Activated CD8-positive, alpha-beta memory T cell treated with anti-CD3 and anti-CD28 coated beads, Interleukin-2, amount 10 ng/mL, durations not matched to agents 7 days and 5 days (primary cell): ENCODE measurements around the gene VOPP1. TPM values are rescaled to one million over a fixed set of nuclear protein-coding genes. Genes with fewer than 3 reads are reported as not detected.
A peak's percentile ranks its signal among the peaks of the same experiment; 100 is the strongest.
"Not testable (repeated sequence)": the region's sequence is repeated elsewhere in the genome, so short reads cannot be mapped to it uniquely, and the experiment has no call there.

ENCODE experiments used
- ATAC-seq: fragments of 150-1000 bp; cut with Tn5 transposase; one replicate; pipeline ENCODE4 v1.10.0; 2021; ENCODE audit warnings: moderate library complexity
- CTCF ChIA-PET: fragments of 350-600 bp; sonication (Branson Sonifier 250); formaldehyde crosslinking; loops from one replicate; lab custom pipeline; 2021; ENCODE audit warnings: antibody characterized with exemption; lab: Charles Lee
- DNase-seq: peaks from one replicate; pipeline ENCODE4 v3.0.0-alpha.2; 2020
- H3K27ac Mint-ChIP-seq: one replicate; pipeline ENCODE4 v1.8.0; 2021; ENCODE audit warnings: mild to moderate bottlenecking, mixed read lengths
- H3K27me3 Mint-ChIP-seq: one replicate; pipeline ENCODE4 v1.8.0; 2021; ENCODE audit warnings: mixed read lengths
- H3K36me3 Mint-ChIP-seq: one replicate; pipeline ENCODE4 v1.8.0; 2021; ENCODE audit warnings: mild to moderate bottlenecking, mixed read lengths
- H3K4me1 Mint-ChIP-seq: one replicate; pipeline ENCODE4 v1.8.0; 2021; ENCODE audit warnings: mixed read lengths
- H3K4me3 Mint-ChIP-seq: one replicate; pipeline ENCODE4 v1.8.0; 2021; ENCODE audit warnings: mild to moderate bottlenecking, moderate library complexity, mixed read lengths
- H3K9me3 Mint-ChIP-seq: one replicate; pipeline ENCODE4 v1.8.0; 2022; ENCODE audit warnings: low read depth, mixed read lengths
- total RNA-seq, 2 experiments: library from RNA; stranded (reverse); gene quantifications; one replicate each; pipeline ENCODE4 v1.2.3, GENCODE V29; 2021

VOPP1 gene
- total RNA-seq, 2 experiments from 2014 or later: 42.3 to 67.3 TPM

GRCh38 chr7:55517191-55517633 is 55.1 kb downstream of the VOPP1 start:
- CTCF ChIA-PET: interaction anchor here (2.0 kb wide), 1 partner anchor 17 kb away, joined by 6 read pairs; no protein-coding TSS in a partner anchor
- ATAC-seq: peak; percentile 82
- Mint-ChIP-seq H3K4me3 (no peak overlapping the region), H3K36me3 (peaks cover 16% of the 10 kb centered on the region), H3K4me1 (peaks cover 28% of the 10 kb centered on the region), H3K27ac (no peak overlapping the region), H3K27me3 (no peaks in the 10 kb centered on the region), H3K9me3 (no peaks in the 10 kb centered on the region)
- peak; percentile 76 for DNase-seq

GRCh38 chr7:55516409-55516808 is 55.9 kb downstream of the VOPP1 start:
- Mint-ChIP-seq H3K4me3 (no peak overlapping the region), H3K36me3 (peaks cover 16% of the 10 kb centered on the region), H3K27me3 (no peaks in the 10 kb centered on the region), H3K9me3 (no peaks in the 10 kb centered on the region), H3K4me1 (peaks cover 28% of the 10 kb centered on the region), H3K27ac (no peak overlapping the region)
- CTCF ChIA-PET: interaction anchor here (1.0 to 2.1 kb wide), 4 partner anchors 8 to 18 kb away, joined by 4 to 6 read pairs (median 6); no protein-coding TSS in a partner anchor
- ATAC-seq: no peak
- DNase-seq: no peak

DNA sequence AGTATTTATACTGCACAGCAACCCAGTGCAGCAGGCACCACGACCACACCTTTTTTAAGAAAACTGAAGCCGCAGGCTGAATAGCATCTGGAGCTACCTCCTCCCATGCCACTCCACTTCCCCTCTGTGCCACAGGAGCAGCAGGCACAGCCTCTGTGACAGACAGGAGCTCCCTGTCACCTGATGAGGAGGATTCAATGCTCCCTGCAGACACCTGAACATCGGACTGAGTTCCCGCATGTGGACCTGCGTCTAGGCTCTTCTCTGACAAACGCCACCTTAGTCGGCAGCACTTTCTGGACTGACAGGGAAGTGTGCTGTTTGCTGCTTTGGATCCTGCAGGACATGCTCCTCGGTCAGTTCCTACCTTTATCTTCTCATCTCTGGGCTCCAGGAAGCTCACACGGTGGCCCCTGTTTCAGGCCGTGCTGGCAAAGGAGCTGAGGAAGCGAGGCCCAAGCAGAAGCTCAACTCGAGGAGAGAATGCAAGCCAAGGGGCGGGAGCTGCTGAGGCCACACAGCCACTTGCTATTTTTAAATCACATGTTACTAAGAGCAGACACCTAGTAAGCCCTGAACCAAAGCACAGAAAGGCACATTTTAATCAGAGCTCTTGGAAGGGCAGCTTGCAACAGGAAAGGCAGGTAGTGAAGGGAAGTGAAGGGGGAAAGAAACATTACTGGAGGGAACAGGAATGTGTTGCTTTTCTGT is 56.6 kb downstream of the VOPP1 start:
- H3K27ac Mint-ChIP-seq: no peak overlapping the region

DNA sequence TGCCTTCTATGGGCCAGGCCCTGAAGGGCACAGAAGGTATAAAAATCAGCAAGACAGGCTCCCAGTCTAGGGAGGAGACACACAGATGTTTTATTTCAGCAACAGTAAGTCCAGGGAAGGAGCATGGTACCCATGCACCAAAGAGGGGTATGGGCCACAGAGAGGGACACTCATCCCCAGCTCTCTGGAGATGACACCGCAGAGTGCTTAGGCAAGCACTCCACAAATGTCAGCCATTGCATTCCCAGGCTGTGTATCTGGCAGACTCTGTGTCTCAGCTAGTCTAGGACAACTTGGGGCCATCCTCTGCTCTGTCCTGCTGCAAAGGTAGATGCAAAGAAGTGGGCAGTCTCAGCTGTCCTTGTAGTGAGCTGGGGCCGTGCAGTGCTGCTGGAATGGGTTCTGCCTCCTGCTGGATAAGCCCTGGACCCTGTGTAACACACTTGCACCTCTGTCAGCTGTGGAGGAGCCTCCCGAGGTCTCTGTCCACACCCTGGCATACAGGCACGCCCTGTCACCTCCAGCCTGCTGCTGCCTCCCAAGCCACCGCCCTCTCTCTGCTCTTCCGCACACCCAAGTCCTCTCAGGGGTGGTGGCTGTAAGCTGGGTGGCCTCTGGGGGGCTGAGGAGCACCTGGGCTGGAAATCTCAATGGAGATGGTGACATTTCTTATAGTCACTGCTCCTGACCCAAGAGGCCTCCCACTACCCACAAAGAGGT is 57.6 kb downstream of the VOPP1 start:
- no peak overlapping the region for H3K27ac Mint-ChIP-seq
- H3K9me3 Mint-ChIP-seq: no peaks in the 10 kb centered on the region
- H3K4me1 Mint-ChIP-seq: peaks cover 34% of the 10 kb centered on the region
- no peak for ATAC-seq
- no peak overlapping the region for H3K4me3 Mint-ChIP-seq
- H3K36me3 Mint-ChIP-seq: peaks cover 16% of the 10 kb centered on the region
- no peaks in the 10 kb centered on the region for H3K27me3 Mint-ChIP-seq
- no peak for DNase-seq
- CTCF ChIA-PET: interaction anchor here (2.1 kb wide), 1 partner anchor 20 kb away, joined by 5 read pairs; no protein-coding TSS in a partner anchor

More for the DNA sequence above, 56.6 kb downstream of the VOPP1 start:
- H3K4me3 Mint-ChIP-seq: no peak overlapping the region
- ATAC-seq (no peak), DNase-seq (no peak)
- H3K9me3 Mint-ChIP-seq: no peaks in the 10 kb centered on the region
- H3K4me1 Mint-ChIP-seq: peaks cover 31% of the 10 kb centered on the region
- CTCF ChIA-PET: interaction anchor here (1.0 to 2.1 kb wide), 3 partner anchors 9 to 19 kb away, joined by 4 to 6 read pairs (median 5); no protein-coding TSS in a partner anchor
- H3K27me3 Mint-ChIP-seq: no peaks in the 10 kb centered on the region
- peaks cover 16% of the 10 kb centered on the region for H3K36me3 Mint-ChIP-seq

DNA sequence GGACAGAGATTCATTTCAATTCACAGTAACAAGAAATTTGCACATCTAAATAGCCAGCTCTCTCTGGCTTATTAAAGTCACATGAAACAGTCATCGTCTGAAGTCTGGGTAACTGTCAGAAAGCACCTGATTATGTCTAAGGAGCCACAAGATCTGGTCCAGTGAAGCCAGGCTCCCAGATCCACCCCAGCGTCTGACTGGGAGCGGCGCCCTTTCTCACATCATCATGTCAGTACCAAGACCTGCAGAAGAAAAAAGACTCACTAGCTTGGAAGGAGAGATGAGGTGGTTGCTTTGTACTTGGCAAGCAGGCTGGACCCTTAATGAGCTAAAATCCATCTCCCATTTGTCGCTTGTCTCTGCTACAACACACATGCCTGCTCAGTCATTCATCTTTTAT is 58.4 kb downstream of the VOPP1 start:
- H3K9me3 Mint-ChIP-seq: no peaks in the 10 kb centered on the region
- DNase-seq: no peak
- no peak for ATAC-seq
- H3K4me1 Mint-ChIP-seq: peaks cover 37% of the 10 kb centered on the region
- peaks cover 14% of the 10 kb centered on the region for H3K36me3 Mint-ChIP-seq
- no peak overlapping the region for H3K4me3 Mint-ChIP-seq
- no peak overlapping the region for H3K27ac Mint-ChIP-seq
- CTCF ChIA-PET: no interaction called here
- no peaks in the 10 kb centered on the region for H3K27me3 Mint-ChIP-seq

GRCh38 chr7:55512635-55513191 is 59.6 kb downstream of the VOPP1 start:
- H3K4me3 Mint-ChIP-seq: no peak overlapping the region
- no peak overlapping the region for H3K27ac Mint-ChIP-seq
- CTCF ChIA-PET: no interaction called here
- no peaks in the 10 kb centered on the region for H3K9me3 Mint-ChIP-seq
- ATAC-seq: no peak
- no peak for DNase-seq
- peaks cover 29% of the 10 kb centered on the region for H3K4me1 Mint-ChIP-seq
- H3K27me3 Mint-ChIP-seq: no peaks in the 10 kb centered on the region
- peaks cover 6% of the 10 kb centered on the region for H3K36me3 Mint-ChIP-seq

DNA sequence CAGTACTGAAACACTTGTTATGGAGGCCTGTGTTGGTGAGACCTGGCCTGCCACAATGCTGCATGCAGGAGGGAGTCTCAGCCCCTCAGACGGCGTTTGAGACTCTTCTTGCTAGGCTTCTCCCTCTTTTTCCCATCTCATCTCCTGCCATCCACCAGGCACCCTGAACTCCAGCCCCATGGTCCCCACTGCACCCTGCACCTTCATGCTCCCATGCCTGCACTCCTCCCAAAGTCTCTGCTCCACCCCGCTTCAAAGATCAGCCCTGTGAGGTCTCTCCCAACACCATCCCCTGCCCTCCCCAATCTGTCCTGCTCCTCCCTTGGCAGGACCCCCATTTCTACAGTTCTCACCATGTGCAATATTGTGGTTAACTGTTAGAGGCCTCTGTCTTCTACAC is 61.7 kb downstream of the VOPP1 start:
- no peaks in the 10 kb centered on the region for H3K9me3 Mint-ChIP-seq
- no peak for ATAC-seq
- CTCF ChIA-PET: no interaction called here
- H3K27ac Mint-ChIP-seq: no peak overlapping the region
- H3K4me3 Mint-ChIP-seq: no peak overlapping the region
- peaks cover 13% of the 10 kb centered on the region for H3K4me1 Mint-ChIP-seq
- DNase-seq: no peak
- peaks cover 5% of the 10 kb centered on the region for H3K36me3 Mint-ChIP-seq
- no peaks in the 10 kb centered on the region for H3K27me3 Mint-ChIP-seq

DNA sequence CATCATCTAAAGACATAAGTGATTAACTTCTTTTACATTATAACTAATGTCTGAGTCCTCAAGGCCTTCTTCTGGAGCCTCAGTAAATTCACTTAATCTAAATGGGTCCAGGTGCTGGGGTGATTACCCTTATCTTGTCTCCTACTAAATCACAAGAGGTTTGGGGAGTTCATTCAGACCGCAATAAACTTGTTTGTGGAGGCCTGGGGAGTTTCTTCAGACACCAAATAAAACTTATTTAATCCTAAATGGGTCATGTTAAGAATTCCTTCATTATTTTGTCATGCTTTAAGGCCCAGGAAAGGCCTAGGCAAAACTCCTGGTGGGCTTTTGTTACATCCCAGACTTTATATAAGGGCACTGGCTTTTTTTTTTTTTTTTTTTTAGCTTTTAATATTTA is 62.1 kb downstream of the VOPP1 start:
- not testable (repeated sequence) for H3K27ac Mint-ChIP-seq, H3K4me3 Mint-ChIP-seq, DNase-seq, H3K36me3 Mint-ChIP-seq, H3K9me3 Mint-ChIP-seq, H3K27me3 Mint-ChIP-seq, ATAC-seq
- CTCF ChIA-PET: interaction anchor here (1.5 kb wide), 1 partner anchor 24 kb away, joined by 4 read pairs; no protein-coding TSS in a partner anchor
- H3K4me1 Mint-ChIP-seq: peaks cover 12% of the 10 kb centered on the region

GRCh38 chr7:55509322-55509721 is 63.0 kb downstream of the VOPP1 start:
- H3K27ac Mint-ChIP-seq: no peak overlapping the region

DNA sequence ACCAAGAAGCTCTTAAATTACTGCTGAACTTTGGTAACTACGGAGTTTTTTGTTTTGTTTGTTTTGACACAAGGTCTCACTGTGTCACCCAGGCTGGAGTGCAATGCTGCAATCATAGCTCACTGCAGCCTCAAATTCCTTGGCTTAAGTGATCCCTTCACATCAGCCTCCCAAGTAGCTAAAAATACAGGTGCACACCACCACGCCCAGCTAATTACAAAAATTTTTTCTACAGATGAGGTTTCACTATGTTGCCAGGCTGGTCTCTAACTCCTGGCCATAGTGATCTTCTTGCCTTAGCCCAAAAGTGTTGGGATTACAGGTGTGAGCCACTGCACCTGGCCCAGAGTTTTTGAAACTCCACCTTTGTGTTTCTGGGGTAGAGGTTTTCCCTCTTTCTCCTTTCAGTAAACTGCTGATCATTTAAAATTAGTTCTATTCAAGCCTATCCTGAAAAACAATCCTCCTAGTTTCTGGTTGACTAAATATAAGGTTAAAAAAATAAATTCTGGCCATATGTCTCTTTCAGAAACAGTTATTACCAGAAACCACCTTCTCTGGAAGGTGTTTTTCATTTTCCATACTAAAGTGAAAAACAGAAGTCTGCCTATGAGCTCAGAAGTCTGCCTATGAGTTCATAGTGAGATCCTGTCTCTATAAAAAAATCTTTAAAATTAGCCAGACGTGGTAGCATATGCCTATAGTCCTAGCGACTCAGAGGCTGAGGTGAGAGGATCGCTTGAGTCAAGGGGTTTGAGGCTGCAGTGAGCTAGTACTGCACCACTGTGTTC is 63.9 kb downstream of the VOPP1 start:
- ATAC-seq (no peak), DNase-seq (no peak)
- H3K4me1 Mint-ChIP-seq: peaks cover 12% of the 10 kb centered on the region
- no peak overlapping the region for H3K27ac Mint-ChIP-seq
- CTCF ChIA-PET: interaction anchor here (1.5 to 1.8 kb wide), 2 partner anchors 8 to 26 kb away, joined by 4 to 6 read pairs; no protein-coding TSS in a partner anchor
- H3K36me3 Mint-ChIP-seq: peaks cover 5% of the 10 kb centered on the region
- no peak overlapping the region for H3K4me3 Mint-ChIP-seq
- no peaks in the 10 kb centered on the region for H3K9me3 Mint-ChIP-seq
- no peaks in the 10 kb centered on the region for H3K27me3 Mint-ChIP-seq

More at GRCh38 chr7:55509322-55509721, 63.0 kb downstream of the VOPP1 start:
- peaks cover 12% of the 10 kb centered on the region for H3K4me1 Mint-ChIP-seq
- H3K9me3 Mint-ChIP-seq: no peaks in the 10 kb centered on the region
- H3K4me3 Mint-ChIP-seq: no peak overlapping the region
- CTCF ChIA-PET: interaction anchor here (1.5 kb wide), 1 partner anchor 25 kb away, joined by 4 read pairs; no protein-coding TSS in a partner anchor
- ATAC-seq (no peak), DNase-seq (no peak)
- H3K27me3 Mint-ChIP-seq: no peaks in the 10 kb centered on the region
- peaks cover 5% of the 10 kb centered on the region for H3K36me3 Mint-ChIP-seq

GRCh38 chr7:55507743-55508142 is 64.6 kb downstream of the VOPP1 start:
- Mint-ChIP-seq H3K27me3 (no peaks in the 10 kb centered on the region), H3K4me1 (peaks cover 12% of the 10 kb centered on the region), H3K4me3 (no peak overlapping the region), H3K36me3 (peaks cover 5% of the 10 kb centered on the region), H3K27ac (no peak overlapping the region), H3K9me3 (no peaks in the 10 kb centered on the region)
- no peak for DNase-seq
- CTCF ChIA-PET: interaction anchor here (1.8 kb wide), 1 partner anchor 9 kb away, joined by 6 read pairs; no protein-coding TSS in a partner anchor
- no peak for ATAC-seq

- Mint-ChIP-seq H3K9me3 (no peaks in the 10 kb centered on the region), H3K27ac (no peak overlapping the region), H3K4me1 (peaks cover 7% of the 10 kb centered on the region), H3K4me3 (no peak overlapping the region), H3K36me3 (peaks cover 5% of the 10 kb centered on the region), H3K27me3 (no peaks in the 10 kb centered on the region)
- ATAC-seq (no peak), DNase-seq (no peak)
- CTCF ChIA-PET: no interaction called here
These were observed 67.2 kb downstream of the VOPP1 start for GRCh38 chr7:55504967-55505658.
